ENCODE measurements around the gene MFSD2A. TPM values are rescaled to one million over a fixed set of nuclear protein-coding genes. Genes with fewer than 3 reads are reported as not detected.

MFSD2A gene
- total and polyA plus RNA-seq, 10 of the 15 experiments (the other 5 are each of a cell fraction or from before 2014, with no cell fraction given), result 0.84 to 30.1 (median 15.2) TPM

GRCh38 chr1:39954870-39955546 is at the start of gene MFSD2A (continued):
- no peak for TF ChIP-seq PRDM15 (CRISPR knock-in tag; IDR thresholded peaks at IDR 0.05)
- no peak for TF ChIP-seq FOS (IDR thresholded peaks at IDR 0.05; ENCODE audit: borderline replicate concordance, extremely low read depth, insufficient read length)
- TF ChIP-seq CTCF (IDR thresholded peaks at IDR 0.05 in 2 of 3, conservative IDR thresholded peaks at IDR 0.05 in 1 of 3; ENCODE audit: control insufficient read depth in 2 of 3, extremely low read depth in 1 of 3, insufficient read depth in 1 of 3, low read depth in 3 of 3, low read length in 3 of 3), result no peak
- TF ChIP-seq NR2F1 (conservative IDR thresholded peaks at IDR 0.05), result peak; percentile 20; the same call in 1 of the 2 replicates
- TF ChIP-seq ZNF687 (IDR thresholded peaks at IDR 0.05), result peak; percentile 64
- no peak for TF ChIP-seq KDM1A (IDR thresholded peaks at IDR 0.05; ENCODE audit: borderline replicate concordance)
- no peak for TF ChIP-seq SMC3 (IDR thresholded peaks at IDR 0.05; ENCODE audit: borderline replicate concordance, low read length)
- no peak for TF ChIP-seq BACH1 (IDR thresholded peaks at IDR 0.05; ENCODE audit: borderline replicate concordance)
- no peak for TF ChIP-seq ZBTB33 (IDR thresholded peaks at IDR 0.05)
- TF ChIP-seq ZBTB40 (IDR thresholded peaks at IDR 0.05; ENCODE audit: borderline replicate concordance), result no peak
- no peak for TF ChIP-seq POLR2AphosphoS2 (IDR thresholded peaks at IDR 0.05; ENCODE audit: low read depth, low read length)

Measured in GM12878 (cell line).